NCI-H345 (cell line): ENCODE results near the gene PDK3.

Experiments used
- DNase-seq: peaks from one replicate; lab custom pipeline; 2025; lab: John Stamatoyannopoulos, UW

PDK3 gene

GRCh38 chrX:24553011-24553410, 87.9 kb downstream of the PDK3 start:
- no peak for DNase-seq

DNA sequence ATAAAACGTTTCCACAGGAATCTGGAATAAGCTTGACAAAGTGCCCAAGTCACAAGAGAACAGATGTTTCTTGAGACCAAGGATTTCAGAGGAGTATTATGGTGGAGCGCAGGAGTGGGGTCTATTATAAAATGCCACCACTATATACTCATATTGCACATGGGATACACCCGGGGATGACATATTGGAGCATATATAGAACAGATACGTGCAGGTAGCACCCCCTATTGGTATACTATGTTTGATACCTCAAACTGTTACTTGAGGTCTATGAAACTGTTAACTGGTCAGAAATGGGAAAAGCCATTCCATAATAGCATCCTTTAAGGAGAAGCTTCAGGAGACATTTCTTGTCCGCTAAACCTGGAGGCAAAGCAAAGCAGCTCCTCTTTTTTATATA, 96.0 kb downstream of the PDK3 start:
- no peak for DNase-seq

GRCh38 chrX:24563291-24564010, 98.4 kb downstream of the PDK3 start:
- DNase-seq = no peak

DNA sequence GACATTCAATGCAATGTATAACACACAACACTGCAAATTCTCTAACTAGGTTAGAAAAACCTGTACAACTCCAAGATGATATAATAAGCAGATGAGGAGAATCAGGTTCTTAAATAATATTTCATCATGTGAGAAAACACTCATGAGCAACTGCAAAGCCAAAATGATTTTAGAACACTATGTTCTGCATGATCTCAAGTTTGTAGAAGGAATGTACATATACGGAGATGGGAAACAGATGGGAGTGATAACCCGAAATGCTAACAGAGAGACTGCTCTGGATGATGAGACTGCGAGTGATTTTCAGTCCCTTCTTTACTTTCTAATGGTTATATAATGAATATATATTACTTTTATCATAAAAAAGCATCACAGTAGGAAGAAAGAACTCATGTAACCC, 101.2 kb downstream of the PDK3 start:
- DNase-seq = no peak

GRCh38 chrX:24567169-24567568, 102.1 kb downstream of the PDK3 start:
- DNase-seq = no peak

- DNase-seq = no peak
These were observed 109.7 kb downstream of the PDK3 start for GRCh38 chrX:24574743-24575142.

DNA sequence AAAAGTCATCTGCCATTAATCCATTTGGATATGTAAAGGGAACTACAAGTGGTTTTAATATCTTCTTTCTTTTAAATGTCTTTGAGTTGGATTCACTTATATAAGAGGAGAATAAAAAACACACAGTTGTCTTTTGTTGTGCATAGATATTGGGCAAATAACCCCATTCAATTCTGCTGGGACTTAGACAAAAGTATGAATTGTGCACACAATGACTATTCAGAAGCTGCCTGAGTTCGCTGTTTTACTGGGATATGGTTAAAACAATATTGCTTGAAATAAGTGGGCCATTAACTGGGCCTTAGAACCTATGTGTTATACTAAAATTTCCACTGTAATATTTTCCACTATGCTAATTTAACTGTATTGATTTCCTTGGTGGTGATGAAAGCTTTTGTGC, 110.4 kb downstream of the PDK3 start:
- no peak for DNase-seq

DNA sequence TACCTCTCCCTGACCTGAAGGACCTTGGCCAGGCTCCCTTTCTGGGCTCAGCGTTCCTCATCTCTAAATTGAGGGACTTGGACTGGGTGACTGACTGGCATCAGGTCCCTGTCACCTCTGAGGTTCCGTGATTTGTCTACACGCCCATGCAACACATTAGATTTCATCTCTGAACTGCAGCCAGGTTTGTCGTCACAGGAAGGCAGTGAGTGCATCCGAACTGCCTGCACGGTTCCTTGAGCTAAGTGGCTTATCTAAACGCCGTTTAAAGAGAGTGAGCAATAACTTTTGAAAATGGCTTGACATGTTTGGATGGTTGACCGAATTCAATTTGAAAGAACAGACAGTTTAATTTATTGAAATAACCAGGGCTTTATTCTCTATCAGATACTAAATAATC, 112.0 kb downstream of the PDK3 start:
- DNase-seq = no peak
